Mucosa of descending colon (tissue), 3 donors: ENCODE results near the gene MTA2. TPM values are rescaled to one million over a fixed set of nuclear protein-coding genes. Genes with fewer than 3 reads are reported as not detected.
"Not testable (repeated sequence)": the region's sequence is repeated elsewhere in the genome, so short reads cannot be mapped to it uniquely, and the experiment has no call there.

ENCODE experiments used
- ATAC-seq: fragments of 200-7000 bp; cut with Tn5 transposase; one replicate; pipeline ENCODE4 v1.9.1; 2020; ENCODE audit warnings: mild to moderate bottlenecking, moderate library complexity
- DNase-seq, 3 donors: peaks; one replicate each; pipeline ENCODE4 v3.0.0-alpha.2; 2020
- H3K36me3 ChIP-seq: fragments of 200-600 bp; one replicate; pipeline ENCODE4 v1.8.0; 2021; ENCODE audit warnings: low read depth, mild to moderate bottlenecking
- H3K4me1 ChIP-seq: fragments of 200-600 bp; one replicate; pipeline ENCODE4 v1.8.0; 2021; ENCODE audit warnings: low read depth, mild to moderate bottlenecking
- H3K4me3 ChIP-seq: fragments of 200-600 bp; one replicate; pipeline ENCODE4 v1.8.0; 2021; ENCODE audit warnings: mild to moderate bottlenecking
- H3K9me3 ChIP-seq: fragments of 200-600 bp; one replicate; pipeline ENCODE4 v1.8.0; 2021; ENCODE audit warnings: mild to moderate bottlenecking
- CTCF ChIP-seq: fragments of 200-600 bp; IDR thresholded peaks from one replicate; pipeline ENCODE4 v1.8.0; 2022; ENCODE audit warnings: antibody characterized with exemption, mild to moderate bottlenecking
- intact Hi-C, 2 donors: fragments of 100-400 bp; cut with DNase I in 1 of 2; cut with micrococcal nuclease in 1 of 2; formaldehyde crosslinking; loops; one replicate each; pipeline versions ENCODE4 v1.11.0 to v1.11.1; 2022; cut with DNase I, micrococcal nuclease
- total RNA-seq, 3 donors: library from RNA; stranded (reverse); fragmentation: NEBNext Ultra II Directional in 2 of 3; extraction: Animal tissue kit (Norgen Biotek cat#: 25700) in 2 of 3; gene quantifications; one replicate each; pipeline versions ENCODE4 v1.2.1 to v1.2.4, GENCODE V29; 2021 to 2023
- donor health status: DM: no; HTN: no; CAD: no; lungs with moderate emphysema.
- donor health status: DM: no; HTN: no; CAD: no.
- donor health status: DM: no; HTN: yes; CAD: no.

The MTA2 gene
- total RNA-seq, 3 donors from 2014 or later, result 70.7 to 92.1 (median 89.6) TPM

GRCh38 chr11:62632492-62632891 lies 30.8 kb upstream of the MTA2 start:
- H3K4me3 ChIP-seq, result no peak overlapping the region
- no peaks in the 10 kb centered on the region for H3K4me1 ChIP-seq
- intact Hi-C loops, result no loop called here
- no peak for TF ChIP-seq CTCF
- H3K36me3 ChIP-seq, result peaks cover 27% of the 10 kb centered on the region
- DNase-seq (no peak), ATAC-seq (no peak)
- H3K9me3 ChIP-seq, result no peaks in the 10 kb centered on the region

GRCh38 chr11:62627713-62628112 lies 26.0 kb upstream of the MTA2 start:
- H3K4me3 ChIP-seq, result no peak overlapping the region
- no peak for TF ChIP-seq CTCF
- intact Hi-C loops, result no loop called here
- H3K36me3 ChIP-seq, result peaks cover 27% of the 10 kb centered on the region
- no peaks in the 10 kb centered on the region for H3K4me1 ChIP-seq
- ATAC-seq (no peak), DNase-seq (no peak)
- no peaks in the 10 kb centered on the region for H3K9me3 ChIP-seq

- peaks cover 6% of the 10 kb centered on the region for H3K4me1 ChIP-seq
- H3K4me3 ChIP-seq, result no peak overlapping the region
- intact Hi-C loops, result no loop called here
- TF ChIP-seq CTCF, result no peak
- ATAC-seq (no peak), DNase-seq (no peak)
- peaks cover 8% of the 10 kb centered on the region for H3K36me3 ChIP-seq
- H3K9me3 ChIP-seq, result no peaks in the 10 kb centered on the region
Measured at GRCh38 chr11:62622476-62623089, 20.9 kb upstream of the MTA2 start.

- H3K36me3 ChIP-seq, result peaks cover 8% of the 10 kb centered on the region
- DNase-seq (peak; percentile 98 to 99 (median 99)), ATAC-seq (peak; percentile 98)
- no peaks in the 10 kb centered on the region for H3K9me3 ChIP-seq
- intact Hi-C loops, result no loop called here
- peaks cover 6% of the 10 kb centered on the region for H3K4me1 ChIP-seq
- peak; percentile 19 for TF ChIP-seq CTCF
- H3K4me3 ChIP-seq, result peak within 1 kb of the TSS; percentile 44
Measured at GRCh38 chr11:62621567-62622470, 20.2 kb upstream of the MTA2 start, which contains the start of gene B3GAT3. Gene B3GAT3, minus strand, starts transcription at chr11:62621986. Its CDS starts 39 bp downstream, at chr11:62621947.

- Histone ChIP-seq H3K4me3 (peak overlapping the region; percentile 44), H3K9me3 (no peaks in the 10 kb centered on the region), H3K36me3 (peaks cover 4% of the 10 kb centered on the region), H3K4me1 (peaks cover 6% of the 10 kb centered on the region)
- intact Hi-C loops, result no loop called here
- ATAC-seq, result no peak
- DNase-seq, result no peak
- no peak for TF ChIP-seq CTCF
Measured at GRCh38 chr11:62621027-62621566, 19.4 kb upstream of the MTA2 start.

GRCh38 chr11:62616957-62617356 lies 15.3 kb upstream of the MTA2 start:
- peaks cover 11% of the 10 kb centered on the region for H3K4me1 ChIP-seq
- ATAC-seq, H3K9me3 ChIP-seq, H3K36me3 ChIP-seq, intact Hi-C loops, H3K4me3 ChIP-seq, DNase-seq: not testable (repeated sequence)
